HG02642 (cell line): ENCODE measurements around the gene PCIF1.
"Not testable (repeated sequence)": the region's sequence is repeated elsewhere in the genome, so short reads cannot be mapped to it uniquely, and the experiment has no call there.

Experiments
- ATAC-seq: cut with Tn5 transposase; IDR thresholded peaks from one replicate; pipeline ENCODE4 v1.9.1; 2021; ENCODE audit warnings: mild to moderate bottlenecking; ENCODE audit not compliant: unreplicated experiment, poor library complexity

Gene PCIF1

GRCh38 chr20:45920462-45921336, 13.8 kb upstream of the PCIF1 start:
- ATAC-seq: no peak

- ATAC-seq: no peak
These were observed 12.9 kb upstream of the PCIF1 start for GRCh38 chr20:45921337-45922189.

GRCh38 chr20:45924391-45925261, 9.9 kb upstream of the PCIF1 start:
- ATAC-seq: no peak

- no peak for ATAC-seq
These were observed 8.5 kb upstream of the PCIF1 start for GRCh38 chr20:45925821-45926506.

GRCh38 chr20:45926731-45927070, 7.8 kb upstream of the PCIF1 start:
- ATAC-seq: no peak

- ATAC-seq: no peak
These were observed 7.2 kb upstream of the PCIF1 start for GRCh38 chr20:45927071-45927878.

GRCh38 chr20:45931680-45932079, 2.8 kb upstream of the PCIF1 start:
- ATAC-seq: not testable (repeated sequence)

- ATAC-seq: no peak
These were observed 1.0 kb upstream of the PCIF1 start for GRCh38 chr20:45933266-45934045.

GRCh38 chr20:45934046-45934585, 367 bp upstream of the PCIF1 start:
- peak; percentile 17 for ATAC-seq

- peak; percentile 11 for ATAC-seq
These were observed 1.0 kb downstream of the PCIF1 start for GRCh38 chr20:45935416-45936046.

GRCh38 chr20:45937765-45938164, 3.3 kb downstream of the PCIF1 start:
- no peak for ATAC-seq

- no peak for ATAC-seq
These were observed 4.4 kb downstream of the PCIF1 start for GRCh38 chr20:45938727-45939438.

GRCh38 chr20:45940053-45940452, 5.6 kb downstream of the PCIF1 start:
- no peak for ATAC-seq

GRCh38 chr20:45940469-45940868, 6.0 kb downstream of the PCIF1 start:
- no peak for ATAC-seq

- no peak for ATAC-seq
These were observed 9.1 kb downstream of the PCIF1 start for GRCh38 chr20:45943613-45944012.

GRCh38 chr20:45944151-45944964, 9.9 kb downstream of the PCIF1 start:
- ATAC-seq: no peak
